ENCODE data around the gene TSPAN16.
A peak's percentile ranks its signal among the peaks of the same experiment; 100 is the strongest.

TSPAN16 gene

GRCh38 chr19:11295665-11296245, at the start of gene TSPAN16:
TSPAN16 (plus strand) TSS chr19:11296160; CDS start chr19:11296298, 138 bp downstream.
- DNase-seq: no peak

GRCh38 chr19:11246941-11247340, 49.0 kb upstream of the TSPAN16 start:
- DNase-seq: no peak

GRCh38 chr19:11247391-11247790, 48.6 kb upstream of the TSPAN16 start:
- DNase-seq: no peak

GRCh38 chr19:11247934-11248333, 48.0 kb upstream of the TSPAN16 start:
- DNase-seq: no peak

- no peak for DNase-seq
Observed at GRCh38 chr19:11248852-11249251, 47.1 kb upstream of the TSPAN16 start.

- no peak for DNase-seq
Observed at GRCh38 chr19:11251217-11251616, 44.7 kb upstream of the TSPAN16 start.

- DNase-seq: no peak
Observed at GRCh38 chr19:11251650-11252314, 44.2 kb upstream of the TSPAN16 start.

- no peak for DNase-seq
Observed at GRCh38 chr19:11252665-11253355, 43.1 kb upstream of the TSPAN16 start.

- no peak for DNase-seq
Observed at GRCh38 chr19:11254666-11255065, 41.3 kb upstream of the TSPAN16 start.

GRCh38 chr19:11256189-11256588, 39.8 kb upstream of the TSPAN16 start:
- DNase-seq: no peak

- DNase-seq: no peak
Observed at GRCh38 chr19:11257846-11258380, 38.0 kb upstream of the TSPAN16 start.

- DNase-seq: no peak
Observed at GRCh38 chr19:11260996-11261395, 35.0 kb upstream of the TSPAN16 start.

- no peak for DNase-seq
Observed at GRCh38 chr19:11261431-11261970, 34.5 kb upstream of the TSPAN16 start.

GRCh38 chr19:11261971-11262839, 33.8 kb upstream of the TSPAN16 start, which contains the start of gene DOCK6:
DOCK6 (minus strand) TSS chr19:11262524; CDS start chr19:11262440, 84 bp downstream.
- DNase-seq: peak in 1 of 58 donors; percentile 23

- DNase-seq: no peak
Observed at GRCh38 chr19:11263726-11264125, 32.2 kb upstream of the TSPAN16 start.

GRCh38 chr19:11264452-11265176, 31.3 kb upstream of the TSPAN16 start:
- no peak for DNase-seq

GRCh38 chr19:11265177-11265784, 30.7 kb upstream of the TSPAN16 start:
- no peak for DNase-seq

GRCh38 chr19:11265785-11266236, 30.1 kb upstream of the TSPAN16 start:
- DNase-seq: no peak

GRCh38 chr19:11267316-11268085, 28.5 kb upstream of the TSPAN16 start:
- no peak for DNase-seq

Data from anterior cingulate cortex (tissue), 58 donors.